ENCODE measurements around the gene CALHM1.

GRCh38 chr10:103455235-103455634 is 3.5 kb downstream of the CALHM1 start:
- TF ChIP-seq CTCF (conservative IDR thresholded peaks at IDR 0.05; ENCODE audit: low read length) (no peak), EZH2phosphoT487 (IDR thresholded peaks at IDR 0.05; ENCODE audit: borderline replicate concordance, low read depth, low read length) (no peak)
